GM12878 (cell line): Measurements from ENCODE around the gene MCTP2. TPM values are rescaled to one million over a fixed set of nuclear protein-coding genes. Genes with fewer than 3 reads are reported as not detected.
A peak's percentile ranks its signal among the peaks of the same experiment; 100 is the strongest.

ENCODE experiments used
- CEBPB ChIP-seq, 2 experiments: fragments of 150-350 bp in 1 of 2; IDR thresholded peaks; 2 replicates each; pipeline ENCODE4 v1.6.1; 2012 to 2014; ENCODE audit warnings: low read depth in 2 of 2, low read length in 2 of 2, borderline replicate concordance in 1 of 2, inconsistent platforms in 1 of 2
- CEBPZ ChIP-seq: fragments of 150-350 bp; IDR thresholded peaks from 2 replicates; pipeline ENCODE4 v1.6.1; 2016; ENCODE audit warnings: low read depth, low read length
- DPF2 ChIP-seq: fragments of 450-650 bp; IDR thresholded peaks from 2 replicates; pipeline ENCODE4 v1.6.1; 2017; ENCODE audit warnings: mild to moderate bottlenecking
- FOS ChIP-seq: IDR thresholded peaks from 3 replicates; pipeline ENCODE4 v1.6.1; 2011; ENCODE audit warnings: borderline replicate concordance; ENCODE audit not compliant: insufficient read length; ENCODE audit errors: extremely low read depth
- IKZF1 ChIP-seq: fragments of 450-650 bp; conservative IDR thresholded peaks from 2 replicates; pipeline ENCODE4 v1.6.1; 2017; ENCODE audit warnings: antibody characterized with exemption, mild to moderate bottlenecking
- JUND ChIP-seq: IDR thresholded peaks from 2 replicates; pipeline ENCODE4 v1.6.1; 2012; ENCODE audit warnings: low read depth, mild to moderate bottlenecking, low read length, improper control_type of control experiment, moderate library complexity
- KAT2A ChIP-seq: conservative IDR thresholded peaks from 2 replicates; pipeline ENCODE4 v1.6.1; 2011; ENCODE audit warnings: low read depth, low read length; ENCODE audit not compliant: control insufficient read depth
- MXI1 ChIP-seq: fragments of 150-350 bp; IDR thresholded peaks from 2 replicates; pipeline ENCODE4 v1.6.1; 2011; ENCODE audit warnings: low read depth, mild to moderate bottlenecking, inconsistent platforms, low read length, improper control_type of control experiment
- PAX5 ChIP-seq: IDR thresholded peaks from 2 replicates; pipeline ENCODE4 v1.6.1; 2011; ENCODE audit warnings: low read depth, low read length, borderline replicate concordance
- POU2F2 ChIP-seq: IDR thresholded peaks from 3 replicates; pipeline ENCODE4 v1.6.1; 2011; ENCODE audit warnings: low read depth, mild to moderate bottlenecking, low read length, borderline replicate concordance
- PRDM15 ChIP-seq: fragments of 450-650 bp; formaldehyde crosslinking; IDR thresholded peaks from 2 replicates; pipeline ENCODE4 v1.4.0; 2020; ENCODE audit warnings: mild to moderate bottlenecking, moderate library complexity
- SRF ChIP-seq, 2 experiments: IDR thresholded peaks; 2 replicates each; pipeline ENCODE4 v1.6.1; 2011; ENCODE audit warnings: low read depth in 2 of 2, low read length in 2 of 2, mild to moderate bottlenecking in 1 of 2, moderate library complexity in 1 of 2
- STAT3 ChIP-seq: IDR thresholded peaks from 2 replicates; pipeline ENCODE4 v1.6.1; 2011; ENCODE audit warnings: low read depth, low read length, improper control_type of control experiment
- TARDBP ChIP-seq: IDR thresholded peaks from 2 replicates; pipeline ENCODE4 v1.6.1; 2016; ENCODE audit warnings: borderline replicate concordance
- TCF7 ChIP-seq: IDR thresholded peaks from 2 replicates; pipeline ENCODE4 v1.6.1; 2014; ENCODE audit warnings: antibody characterized with exemption, borderline replicate concordance
- polyA plus RNA-seq, 11 experiments: library from polyadenylated mRNA; depleted of rRNA in 4 of 11; unstranded in 6 of 11; stranded (reverse) in 5 of 11; fragments of >200 nt; fragmentation: Nextera tagmentation in 4 of 11; fragmentation: Illumina TruSeq in 1 of 11; extraction: Ambion mirVana in 4 of 11; extraction: Trizol in 1 of 11; gene quantifications; 1 replicate in 1 of 11; 2 replicates in 10 of 11; pipeline versions ENCODE4 v1.2.1 to v1.2.3, GENCODE V29; 2011 to 2016; ENCODE audit warnings: inconsistent platforms in 2 of 11, missing spikeins in 2 of 11, low read depth in 1 of 11
- total RNA-seq, 4 experiments: library from RNA; depleted of rRNA in 3 of 4; stranded (reverse); fragments of >200 nt in 3 of 4; fragmentation: Illumina TruSeq in 1 of 4; extraction: Trizol in 1 of 4; gene quantifications; 2 replicates each; pipeline versions ENCODE4 v1.2.1 to v1.2.3, GENCODE V29; 2013 to 2021

MCTP2 gene
- total and polyA plus RNA-seq, 10 of the 15 experiments (the other 5 are each of a cell fraction or from before 2014, with no cell fraction given) = 0.24 to 48.5 (median 0.88) TPM

- no peak; the same call in 1 of the 2 replicates for TF ChIP-seq MXI1
- TF ChIP-seq IKZF1 = peak; percentile 98
- TF ChIP-seq KAT2A = no peak
- peak; percentile 70 for TF ChIP-seq TCF7
- TF ChIP-seq JUND = peak; percentile 89
- peak in 1 of 2 experiments; percentile 85; a peak in 1 of 4 replicates for TF ChIP-seq CEBPB (IDR thresholded peaks at IDR 0.05; ENCODE audit: borderline replicate concordance in 1 of 2, low read depth in 2 of 2, low read length in 2 of 2)
- TF ChIP-seq SRF (IDR thresholded peaks at IDR 0.05; ENCODE audit: low read depth in 2 of 2, low read length in 2 of 2) = peak in 1 of 2 experiments; percentile 76; a peak in 1 of 4 replicates
- TF ChIP-seq POU2F2 = no peak
- no peak for TF ChIP-seq CEBPZ
- TF ChIP-seq TARDBP = no peak
- TF ChIP-seq DPF2 = peak; percentile 95
- TF ChIP-seq STAT3 = peak; percentile 89; the same call in 1 of the 2 replicates
- TF ChIP-seq PRDM15 (CRISPR knock-in tag) = no peak
- peak; percentile 70; the same call in 1 of the 2 replicates for TF ChIP-seq PAX5
- TF ChIP-seq FOS = no peak
- TF ChIP-seq, all 136 proteins: peak for 57
Measured at GRCh38 chr15:94306700-94307650, 75.6 kb downstream of the MCTP2 start (continued).
